HEK293 (cell line): ENCODE measurements around the gene ANTXR2.

Source experiments
- HOXA7 ChIP-seq: sonication (generic); formaldehyde crosslinking; IDR thresholded peaks from 2 replicates; pipeline ENCODE4 v1.8.1; 2022; ENCODE audit warnings: missing genetic modification reagents, borderline replicate concordance
- PATZ1 ChIP-seq: fragments of 450-650 bp; formaldehyde crosslinking; IDR thresholded peaks from 2 replicates; pipeline ENCODE4 v1.5.1; 2016; ENCODE audit warnings: missing biosample characterization, missing genetic modification characterization
- PRDM10 ChIP-seq: fragments of 450-650 bp; formaldehyde crosslinking; IDR thresholded peaks from 2 replicates; pipeline ENCODE4 v1.5.1; 2016; ENCODE audit warnings: missing biosample characterization, missing genetic modification characterization
- ZNF211 ChIP-seq: fragments of 450-650 bp; formaldehyde crosslinking; IDR thresholded peaks from 2 replicates; pipeline ENCODE4 v1.5.1; 2016; ENCODE audit warnings: low read depth, missing biosample characterization, missing genetic modification characterization

GRCh38 chr4:79907001-79907400 lies 166.0 kb downstream of the ANTXR2 start:
- TF ChIP-seq PATZ1 (tag by site-specific recombination) (no peak), ZNF211 (no peak), PRDM10 (tag by site-specific recombination) (no peak), HOXA7 (CRISPR knock-in tag) (no peak)
